Panc1 (cell line): ENCODE measurements around the gene ZRANB2. TPM values are rescaled to one million over a fixed set of nuclear protein-coding genes. Genes with fewer than 3 reads are reported as not detected.

ENCODE experiments used
- ATAC-seq: fragments of 200-7000 bp; cut with Tn5 transposase; 2 replicates; pipeline ENCODE4 v1.9.1; 2020; ENCODE audit warnings: mild to moderate bottlenecking, moderate library complexity
- BruUV-seq: library from RNA; stranded (reverse); fragments of 400-500 nt; replicated peaks from 2 replicates; lab custom pipeline; 2021; lab: Mats Ljungman, UMichigan
- CTCF ChIA-PET: fragments of 300-600 bp; sonication (Branson Sonifier 250); formaldehyde crosslinking; loops from one replicate; lab custom pipeline; 2022; ENCODE audit warnings: antibody characterized with exemption; lab: Charles Lee
- POLR2A ChIA-PET: fragments of 300-600 bp; sonication (Branson Sonifier 250); formaldehyde crosslinking; loops from one replicate; lab custom pipeline; 2022; ENCODE audit warnings: antibody characterized with exemption; lab: Charles Lee
- DNase-seq: peaks from one replicate; pipeline ENCODE4 v3.0.0-alpha.2; 2010; ENCODE audit warnings: low read depth, low spot score
- H3K27ac ChIP-seq: 2 replicates; pipeline ENCODE4 v1.5.1; 2011; ENCODE audit warnings: mild to moderate bottlenecking, low read length, inconsistent platforms
- H3K27me3 ChIP-seq: fragments of 200-500 bp; sonication (Bioruptor generic); 2 replicates; pipeline ENCODE4 v1.6.0; 2014; ENCODE audit warnings: low read length, inconsistent platforms; ENCODE audit not compliant: control insufficient read depth, insufficient read depth
- H3K36me3 ChIP-seq: fragments of 200-500 bp; sonication (Bioruptor generic); 2 replicates; pipeline ENCODE4 v1.5.1; 2014; ENCODE audit warnings: inconsistent platforms, mild to moderate bottlenecking, low read length, moderate library complexity; ENCODE audit not compliant: control insufficient read depth, insufficient read depth
- H3K4me1 ChIP-seq: 2 replicates; pipeline ENCODE4 v1.5.1; 2011; ENCODE audit warnings: inconsistent platforms, mild to moderate bottlenecking, low read length, moderate library complexity; ENCODE audit not compliant: control insufficient read depth, insufficient read depth
- H3K4me3 ChIP-seq, 2 experiments: 2 replicates each; pipeline ENCODE4 v1.5.1; 2011 to 2012; ENCODE audit warnings: low read depth in 2 of 2, low read length in 2 of 2, mild to moderate bottlenecking in 2 of 2, inconsistent platforms in 1 of 2, moderate library complexity in 1 of 2
- H3K9me3 ChIP-seq: fragments of 200-500 bp; sonication (Bioruptor generic); 2 replicates; pipeline ENCODE4 v1.5.1; 2014; ENCODE audit warnings: low read depth, mild to moderate bottlenecking, inconsistent platforms, low read length, moderate library complexity; ENCODE audit not compliant: control insufficient read depth, insufficient read depth
- CTCF ChIP-seq: fragments of 450-650 bp; IDR thresholded peaks from 2 replicates; pipeline ENCODE4 v1.5.1; 2017; ENCODE audit warnings: mild to moderate bottlenecking
- POLR2AphosphoS5 ChIP-seq: IDR thresholded peaks from 2 replicates; pipeline ENCODE4 v1.6.1; 2012; ENCODE audit warnings: mild to moderate bottlenecking, low read depth, low read length, moderate library complexity
- REST ChIP-seq, 2 experiments: IDR thresholded peaks; 2 replicates each; pipeline ENCODE4 v1.6.1; 2011 to 2012; ENCODE audit warnings: low read depth in 2 of 2, control low read depth in 1 of 2, low read length in 1 of 2, mild to moderate bottlenecking in 1 of 2, moderate library complexity in 1 of 2; ENCODE audit not compliant: insufficient read depth in 1 of 2
- SIN3A ChIP-seq: IDR thresholded peaks from 2 replicates; pipeline ENCODE4 v1.6.1; 2012; ENCODE audit warnings: low read depth, mild to moderate bottlenecking, low read length, moderate library complexity, borderline replicate concordance; ENCODE audit not compliant: insufficient read depth
- TCF7L2 ChIP-seq: IDR thresholded peaks from 2 replicates; pipeline ENCODE4 v1.6.1; 2011; ENCODE audit warnings: mild to moderate bottlenecking, low read depth, low read length, inconsistent platforms
- in situ Hi-C: cut with HindIII; loops from 2 replicates; pipeline ENCODE4 v1.10.0; 2016; ENCODE audit warnings: low sequenced_read_pairs, low pct_unique_long_range_greater_than_20kb
- intact Hi-C: fragments of 100-400 bp; cut with micrococcal nuclease; formaldehyde crosslinking; loops from one replicate; pipeline ENCODE4 v1.10.0; 2022; ENCODE audit not compliant: unreplicated experiment
- total RNA-seq: library from RNA; stranded (reverse); gene quantifications from one replicate; pipeline ENCODE4 v1.2.1, GENCODE V29; 2021; ENCODE audit not compliant: unreplicated experiment

ZRANB2 gene
- total RNA-seq, 1 experiment from 2014 or later: 64.9 TPM

GRCh38 chr1:71019233-71019969 is 61.4 kb downstream of the ZRANB2 start:
- in situ Hi-C loops: no loop called here

GRCh38 chr1:71018791-71019190 is 62.0 kb downstream of the ZRANB2 start:
- no peaks in the 10 kb centered on the region; the same call in 1 of the 2 replicates for H3K4me1 ChIP-seq
- CTCF ChIA-PET: no interaction called here
- H3K27me3 ChIP-seq: no peaks in the 10 kb centered on the region
- H3K9me3 ChIP-seq: no peaks in the 10 kb centered on the region
- no peaks in the 10 kb centered on the region for H3K36me3 ChIP-seq
- no peak overlapping the region for H3K4me3 ChIP-seq
- no peak for TF ChIP-seq REST (IDR thresholded peaks at IDR 0.05; ENCODE audit: insufficient read depth in 1 of 2, low read depth in 2 of 2, low read length in 1 of 2)
- no peak for TF ChIP-seq CTCF
- no peak for TF ChIP-seq POLR2AphosphoS5
- intact Hi-C loops (no loop called here), in situ Hi-C loops (no loop called here)
- ATAC-seq: no peak
- BruUV-seq: no TSS peak
- DNase-seq: no peak
- H3K27ac ChIP-seq: no peak overlapping the region
- POLR2A ChIA-PET: no interaction called here

More at GRCh38 chr1:71019233-71019969, 61.4 kb downstream of the ZRANB2 start:
- ChIA-PET POLR2A (no interaction called here), CTCF (no interaction called here)
- ATAC-seq: no peak
- no peak for TF ChIP-seq TCF7L2
- TF ChIP-seq SIN3A: no peak
- no peak for TF ChIP-seq CTCF
- TF ChIP-seq POLR2AphosphoS5: no peak
- no peak for TF ChIP-seq REST (IDR thresholded peaks at IDR 0.05; ENCODE audit: insufficient read depth in 1 of 2, low read depth in 2 of 2, low read length in 1 of 2)
- no peaks in the 10 kb centered on the region for H3K27me3 ChIP-seq
- no TSS peak for BruUV-seq
- H3K27ac ChIP-seq: no peak overlapping the region
- DNase-seq: no peak
- intact Hi-C loops: no loop called here
- no peaks in the 10 kb centered on the region for H3K36me3 ChIP-seq
- H3K9me3 ChIP-seq: no peaks in the 10 kb centered on the region
- no peak overlapping the region for H3K4me3 ChIP-seq
- no peaks in the 10 kb centered on the region; the same call in 1 of the 2 replicates for H3K4me1 ChIP-seq
